Measurements from ENCODE around the gene GPR162.

GRCh38 chr12:6832125-6832524 lies 10.5 kb downstream of the GPR162 start:
- TF ChIP-seq CTCF (optimal IDR thresholded peaks at IDR 0.05 in 1 of 3, IDR thresholded peaks at IDR 0.05 in 1 of 3, conservative IDR thresholded peaks at IDR 0.05 in 1 of 3; ENCODE audit: extremely low read depth in 1 of 3, insufficient read depth in 2 of 3, low read length in 3 of 3), result no peak
- no peak for TF ChIP-seq EZH2 (IDR thresholded peaks at IDR 0.05; ENCODE audit: low read length)
